Measurements from ENCODE around the gene ZCCHC8. TPM values are rescaled to one million over a fixed set of nuclear protein-coding genes. Genes with fewer than 3 reads are reported as not detected.

The ZCCHC8 gene
- polyA plus RNA-seq, 1 donor from 2014 or later, result 38.3 TPM

- H3K4me3 ChIP-seq (ENCODE audit: low read length), result no peak overlapping the region
- H3K27ac ChIP-seq (ENCODE audit: low read length), result no peak overlapping the region
- peaks cover 11% of the 10 kb centered on the region for H4K20me1 ChIP-seq (ENCODE audit: insufficient read depth)
- H3K36me3 ChIP-seq (ENCODE audit: insufficient read depth, low read length), result peaks cover 17% of the 10 kb centered on the region
- TF ChIP-seq EZH2 (IDR thresholded peaks at IDR 0.05; ENCODE audit: borderline replicate concordance, insufficient read depth, low read length, poor library complexity, severe bottlenecking) (no peak), EP300 (conservative IDR thresholded peaks at IDR 0.05; ENCODE audit: poor library complexity, severe bottlenecking) (no peak), POLR2AphosphoS5 (IDR thresholded peaks at IDR 0.05) (no peak), REST (IDR thresholded peaks at IDR 0.05; ENCODE audit: borderline replicate concordance) (no peak), TAF1 (IDR thresholded peaks at IDR 0.05; ENCODE audit: low read depth) (no peak), RAD21 (conservative IDR thresholded peaks at IDR 0.05) (no peak), SMC3 (conservative IDR thresholded peaks at IDR 0.05; ENCODE audit: poor library complexity) (no peak), MXI1 (conservative IDR thresholded peaks at IDR 0.05; ENCODE audit: poor library complexity, severe bottlenecking) (no peak)
- no peaks in the 10 kb centered on the region for H3K27me3 ChIP-seq (ENCODE audit: insufficient read depth, low read depth, low read length)
- H3K9me3 ChIP-seq (ENCODE audit: low read length), result no peaks in the 10 kb centered on the region
- no peaks in the 10 kb centered on the region for H3F3A ChIP-seq (ENCODE audit: insufficient read depth, low read length, poor library complexity, severe bottlenecking)
- no peak overlapping the region for H3K9ac ChIP-seq (ENCODE audit: low read length)
- no peaks in the 10 kb centered on the region for H3K9me2 ChIP-seq (ENCODE audit: insufficient read depth, low read length)
- H3K79me2 ChIP-seq (replicated peaks; ENCODE audit: insufficient read depth, low read length), result peaks cover 63% of the 10 kb centered on the region
- no peak overlapping the region for H2AFZ ChIP-seq (ENCODE audit: low read depth, low read length)
- H3K4me2 ChIP-seq (ENCODE audit: low read length), result no peak overlapping the region
Measured at GRCh38 chr12:122520676-122521075, 19.9 kb upstream of the ZCCHC8 start.

GRCh38 chr12:122519418-122519817 is 18.7 kb upstream of the ZCCHC8 start:
- no peaks in the 10 kb centered on the region for H3K9me3 ChIP-seq (ENCODE audit: low read length)
- H3F3A ChIP-seq (ENCODE audit: insufficient read depth, low read length, poor library complexity, severe bottlenecking), result no peaks in the 10 kb centered on the region
- H4K20me1 ChIP-seq (ENCODE audit: insufficient read depth), result peaks cover 11% of the 10 kb centered on the region
- H3K4me2 ChIP-seq (ENCODE audit: low read length), result no peak overlapping the region
- no peak overlapping the region for H3K27ac ChIP-seq (ENCODE audit: low read length)
- peaks cover 51% of the 10 kb centered on the region for H3K79me2 ChIP-seq (replicated peaks; ENCODE audit: insufficient read depth, low read length)
- peaks cover 17% of the 10 kb centered on the region for H3K36me3 ChIP-seq (ENCODE audit: insufficient read depth, low read length)
- no peak overlapping the region for H3K4me3 ChIP-seq (ENCODE audit: low read length)
- no peak overlapping the region for H3K9ac ChIP-seq (ENCODE audit: low read length)
- H3K27me3 ChIP-seq (ENCODE audit: insufficient read depth, low read depth, low read length), result no peaks in the 10 kb centered on the region
- H2AFZ ChIP-seq (ENCODE audit: low read depth, low read length), result no peak overlapping the region
- TF ChIP-seq SMC3 (conservative IDR thresholded peaks at IDR 0.05; ENCODE audit: poor library complexity), result no peak
- no peak for TF ChIP-seq REST (IDR thresholded peaks at IDR 0.05; ENCODE audit: borderline replicate concordance)
- TF ChIP-seq TAF1 (IDR thresholded peaks at IDR 0.05; ENCODE audit: low read depth), result no peak
- no peak for TF ChIP-seq RAD21 (conservative IDR thresholded peaks at IDR 0.05)
- no peak for TF ChIP-seq MXI1 (conservative IDR thresholded peaks at IDR 0.05; ENCODE audit: poor library complexity, severe bottlenecking)
- no peak for TF ChIP-seq EP300 (conservative IDR thresholded peaks at IDR 0.05; ENCODE audit: poor library complexity, severe bottlenecking)
- no peak for TF ChIP-seq CTCF (IDR thresholded peaks at IDR 0.05; ENCODE audit: poor library complexity, severe bottlenecking)
- no peak for TF ChIP-seq POLR2AphosphoS5 (IDR thresholded peaks at IDR 0.05)
- no peaks in the 10 kb centered on the region for H3K9me2 ChIP-seq (ENCODE audit: insufficient read depth, low read length)
